A204.1 (cell line): ENCODE measurements around the gene DAZ4.
"Not testable (repeated sequence)": the region's sequence is repeated elsewhere in the genome, so short reads cannot be mapped to it uniquely, and the experiment has no call there.

Experiments
- FAIRE-seq: peaks from 2 replicates; lab custom pipeline; 2012; peaks lifted over from hg19 to GRCh38; lab: Jason Lieb, UNC

The DAZ4 gene

GRCh38 chrY:24833619-24834018 is at the start of gene DAZ4:
Gene DAZ4, plus strand, starts transcription at chrY:24833919. Its CDS starts 208 bp downstream, at chrY:24834127.
- not testable (repeated sequence) for FAIRE-seq

DNA sequence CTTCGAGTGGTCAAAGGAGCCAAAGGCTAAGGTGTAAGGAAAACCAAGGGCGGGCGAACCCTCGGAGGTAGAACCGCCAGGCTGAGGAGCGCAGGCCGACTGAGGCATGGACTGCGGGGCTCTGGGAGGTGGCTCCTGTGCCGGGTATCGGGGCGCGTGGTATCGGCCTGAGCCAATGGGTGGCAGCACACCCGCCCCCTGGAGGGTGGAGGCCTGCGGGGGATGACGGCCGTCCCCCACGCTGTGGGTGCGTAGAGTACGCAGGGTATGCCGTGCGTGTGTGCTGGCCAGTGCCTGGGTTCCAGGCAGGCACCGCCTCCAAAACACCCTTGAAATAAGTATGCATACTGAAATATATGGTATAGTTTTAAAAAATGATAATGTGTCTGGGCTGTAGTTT is 20.4 kb upstream of the DAZ4 start, which contains the start of gene DAZ3:
Gene DAZ3, minus strand, starts transcription at position 101 of the 400 bp plus-strand sequence. CDS start 208 bp downstream, outside the sequence.
- FAIRE-seq, result not testable (repeated sequence)

GRCh38 chrY:24821836-24822235 is 11.9 kb upstream of the DAZ4 start:
- not testable (repeated sequence) for FAIRE-seq

DNA sequence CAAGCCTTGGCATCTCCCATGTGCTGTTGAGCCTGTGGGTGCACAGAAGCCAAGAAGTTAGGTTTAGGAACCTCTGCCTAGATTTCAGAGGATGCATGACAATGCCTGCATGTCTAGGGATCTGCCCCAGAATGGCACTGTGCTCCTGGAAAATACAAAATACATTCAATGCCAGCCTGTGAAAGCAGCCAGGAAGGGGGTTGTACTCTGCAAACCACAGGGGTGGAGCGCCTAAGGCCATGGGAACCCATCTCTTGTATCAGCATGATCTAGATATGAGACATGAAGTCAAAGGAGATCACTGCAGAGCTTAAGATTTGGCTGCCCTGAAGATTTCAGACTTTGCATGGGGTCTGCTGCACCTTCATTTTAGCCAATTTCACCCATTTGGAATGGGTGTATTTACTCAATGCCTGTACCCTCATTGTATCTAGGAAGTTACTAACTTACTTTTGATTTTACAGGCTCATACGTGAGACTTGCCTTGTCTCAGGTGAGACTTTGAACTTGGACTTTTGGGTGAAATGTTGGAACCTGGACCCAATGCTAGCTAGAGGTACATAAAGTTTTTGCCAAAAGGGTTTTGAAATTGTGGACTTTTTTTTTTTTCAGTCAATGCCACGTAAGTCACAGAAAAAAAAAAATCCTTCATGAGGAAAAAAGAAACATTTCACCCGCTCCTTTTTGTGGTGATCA is 9.4 kb upstream of the DAZ4 start:
- FAIRE-seq, result not testable (repeated sequence)

DNA sequence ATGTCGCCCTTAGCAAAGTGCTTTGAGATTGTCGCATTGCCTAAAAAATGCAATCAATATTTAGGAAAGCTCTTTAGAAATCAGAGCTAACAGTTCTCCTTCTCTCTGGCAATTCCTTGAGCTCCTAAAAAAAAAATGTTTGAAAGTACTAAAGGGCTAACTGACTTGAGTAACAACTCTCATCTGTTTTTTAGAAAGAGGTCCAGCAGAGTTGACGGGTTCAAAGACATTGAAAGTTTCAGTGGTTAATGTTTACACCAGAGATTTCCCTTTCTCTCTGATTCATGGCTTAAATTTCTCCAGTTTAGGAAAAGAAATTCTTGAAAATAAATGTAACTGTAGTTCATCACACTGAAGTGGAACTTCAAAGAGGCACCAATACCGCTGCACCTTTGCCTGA is 8.7 kb upstream of the DAZ4 start:
- not testable (repeated sequence) for FAIRE-seq
